EH (cell line): ENCODE measurements around the gene USP43.
A peak's percentile ranks its signal among the peaks of the same experiment; 100 is the strongest.
"Not testable (repeated sequence)": the region's sequence is repeated elsewhere in the genome, so short reads cannot be mapped to it uniquely, and the experiment has no call there.

ENCODE experiments used
- DNase-seq: peaks from one replicate; pipeline ENCODE4 v3.0.0-alpha.2; 2015; ENCODE audit warnings: low read depth

Gene USP43, protein sequence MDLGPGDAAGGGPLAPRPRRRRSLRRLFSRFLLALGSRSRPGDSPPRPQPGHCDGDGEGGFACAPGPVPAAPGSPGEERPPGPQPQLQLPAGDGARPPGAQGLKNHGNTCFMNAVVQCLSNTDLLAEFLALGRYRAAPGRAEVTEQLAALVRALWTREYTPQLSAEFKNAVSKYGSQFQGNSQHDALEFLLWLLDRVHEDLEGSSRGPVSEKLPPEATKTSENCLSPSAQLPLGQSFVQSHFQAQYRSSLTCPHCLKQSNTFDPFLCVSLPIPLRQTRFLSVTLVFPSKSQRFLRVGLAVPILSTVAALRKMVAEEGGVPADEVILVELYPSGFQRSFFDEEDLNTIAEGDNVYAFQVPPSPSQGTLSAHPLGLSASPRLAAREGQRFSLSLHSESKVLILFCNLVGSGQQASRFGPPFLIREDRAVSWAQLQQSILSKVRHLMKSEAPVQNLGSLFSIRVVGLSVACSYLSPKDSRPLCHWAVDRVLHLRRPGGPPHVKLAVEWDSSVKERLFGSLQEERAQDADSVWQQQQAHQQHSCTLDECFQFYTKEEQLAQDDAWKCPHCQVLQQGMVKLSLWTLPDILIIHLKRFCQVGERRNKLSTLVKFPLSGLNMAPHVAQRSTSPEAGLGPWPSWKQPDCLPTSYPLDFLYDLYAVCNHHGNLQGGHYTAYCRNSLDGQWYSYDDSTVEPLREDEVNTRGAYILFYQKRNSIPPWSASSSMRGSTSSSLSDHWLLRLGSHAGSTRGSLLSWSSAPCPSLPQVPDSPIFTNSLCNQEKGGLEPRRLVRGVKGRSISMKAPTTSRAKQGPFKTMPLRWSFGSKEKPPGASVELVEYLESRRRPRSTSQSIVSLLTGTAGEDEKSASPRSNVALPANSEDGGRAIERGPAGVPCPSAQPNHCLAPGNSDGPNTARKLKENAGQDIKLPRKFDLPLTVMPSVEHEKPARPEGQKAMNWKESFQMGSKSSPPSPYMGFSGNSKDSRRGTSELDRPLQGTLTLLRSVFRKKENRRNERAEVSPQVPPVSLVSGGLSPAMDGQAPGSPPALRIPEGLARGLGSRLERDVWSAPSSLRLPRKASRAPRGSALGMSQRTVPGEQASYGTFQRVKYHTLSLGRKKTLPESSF

DNA sequence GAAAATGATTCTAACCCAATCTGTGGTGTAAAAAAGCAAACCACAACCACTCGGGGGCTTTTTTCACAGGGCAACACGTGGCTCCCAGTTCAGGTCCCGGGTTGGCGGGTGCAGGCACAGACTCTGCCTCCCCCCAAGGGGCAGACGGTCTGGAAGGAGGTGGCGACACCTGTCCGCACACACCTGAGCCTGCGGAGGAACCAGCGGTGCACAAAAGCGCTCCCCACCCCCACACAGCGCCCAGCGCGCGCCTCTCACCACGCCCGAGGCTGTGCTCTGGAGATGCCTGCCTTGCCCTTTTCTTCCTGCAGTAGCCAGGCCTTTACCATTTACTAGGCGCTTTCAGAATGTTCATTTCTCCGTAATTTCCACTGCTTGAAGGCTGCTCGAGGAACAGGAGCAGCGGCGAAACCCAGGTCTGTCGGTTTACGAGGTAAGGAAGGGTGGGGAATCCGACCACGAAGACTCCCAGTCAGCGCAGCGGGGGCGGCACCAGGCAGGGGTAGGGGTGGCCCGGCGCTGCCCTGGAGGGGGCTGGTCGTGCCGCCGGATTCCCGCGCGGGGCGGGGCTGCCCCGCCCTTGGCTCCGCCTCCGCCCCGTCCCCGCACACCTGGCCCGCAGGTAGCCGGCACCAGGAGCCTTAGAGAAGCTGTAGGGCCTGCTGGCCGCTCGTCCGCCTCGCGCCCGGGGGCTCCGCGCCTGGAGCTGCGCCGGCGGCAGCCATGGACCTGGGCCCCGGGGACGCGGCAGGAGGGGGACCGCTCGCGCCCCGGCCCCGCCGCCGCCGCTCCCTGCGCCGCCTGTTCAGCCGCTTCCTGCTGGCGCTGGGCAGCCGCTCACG lies at the start of gene USP43:
USP43 (plus strand) TSS at position 608 of the 842 bp plus-strand sequence; CDS start at position 724, 116 bp downstream.
- peak; percentile 15 for DNase-seq

DNA sequence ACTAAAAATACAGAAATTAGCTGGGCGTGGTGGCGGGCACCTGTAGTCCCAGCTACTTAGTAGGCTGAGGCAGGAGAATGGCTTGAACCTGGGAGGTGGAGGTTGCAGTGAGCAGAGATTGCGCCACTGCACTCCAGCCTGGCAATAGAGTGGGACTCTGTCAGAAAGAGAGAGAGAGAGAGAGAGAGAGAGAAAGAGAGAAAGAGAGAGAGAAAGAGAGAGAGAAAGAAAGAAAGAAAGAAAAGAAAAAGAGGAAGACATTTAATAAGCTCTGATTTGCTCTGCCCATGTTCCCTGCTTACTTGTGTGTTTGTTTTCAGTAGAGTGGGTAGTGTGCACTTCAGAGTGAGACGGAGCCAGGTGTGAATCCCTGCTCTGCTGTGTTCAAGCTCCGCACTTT lies 47.7 kb upstream of the USP43 start:
- not testable (repeated sequence) for DNase-seq

DNA sequence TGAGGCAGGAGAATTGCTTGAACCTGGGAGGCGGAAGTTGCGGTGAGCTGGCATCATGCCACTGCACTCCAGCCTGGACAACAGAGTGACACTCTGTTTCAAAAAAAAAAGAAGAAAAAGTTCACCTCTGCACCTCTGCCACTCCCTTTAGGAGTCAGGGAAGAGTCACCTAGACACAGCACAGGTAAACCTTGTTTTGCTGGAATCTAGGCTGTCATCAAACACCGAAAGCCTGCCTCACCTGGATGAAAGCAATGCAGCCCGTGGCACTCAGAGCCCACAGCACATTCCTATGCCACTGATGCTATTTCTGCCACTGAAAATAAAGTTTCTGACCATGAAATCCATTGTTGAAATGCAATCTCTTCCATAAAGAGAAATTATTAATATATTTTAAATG lies 46.7 kb upstream of the USP43 start:
- no peak for DNase-seq

DNA sequence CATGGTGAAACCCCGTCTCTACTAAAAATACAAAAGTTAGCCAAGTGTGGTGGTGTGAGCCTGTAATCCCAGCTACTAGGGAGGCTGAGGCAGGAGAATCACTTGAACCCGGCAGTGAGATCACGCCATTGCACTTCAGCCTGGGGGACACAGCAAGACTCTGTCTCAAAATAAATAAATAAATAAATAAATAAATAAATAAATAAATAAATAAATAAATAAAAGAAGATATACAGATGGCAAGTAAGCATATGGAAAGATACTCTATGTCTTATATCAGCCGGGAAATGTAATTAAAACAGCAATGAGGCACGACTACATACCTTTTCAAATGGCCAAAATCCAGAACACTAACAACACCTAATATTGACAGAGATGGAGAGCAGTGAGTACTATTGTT lies 40.7 kb upstream of the USP43 start:
- DNase-seq, result not testable (repeated sequence)

DNA sequence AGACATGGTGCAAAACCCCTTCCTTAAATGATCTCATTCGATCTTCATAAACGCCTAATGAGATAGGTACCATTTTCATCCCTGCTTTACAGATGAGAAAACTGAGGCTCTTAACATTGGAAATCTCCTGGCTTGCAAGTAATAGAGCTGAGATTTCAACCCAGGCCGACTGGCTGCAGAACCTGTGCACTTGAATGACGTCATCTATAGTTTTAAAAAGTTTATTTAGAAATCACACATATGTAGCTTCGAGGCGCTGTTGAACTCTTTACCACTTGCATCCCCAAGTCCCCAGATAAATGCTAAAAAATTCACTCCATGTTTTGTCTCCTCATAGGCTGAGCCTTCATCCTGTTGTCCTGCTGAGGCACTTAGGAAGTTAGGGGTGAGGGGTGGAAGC lies 38.9 kb upstream of the USP43 start:
- no peak for DNase-seq

DNA sequence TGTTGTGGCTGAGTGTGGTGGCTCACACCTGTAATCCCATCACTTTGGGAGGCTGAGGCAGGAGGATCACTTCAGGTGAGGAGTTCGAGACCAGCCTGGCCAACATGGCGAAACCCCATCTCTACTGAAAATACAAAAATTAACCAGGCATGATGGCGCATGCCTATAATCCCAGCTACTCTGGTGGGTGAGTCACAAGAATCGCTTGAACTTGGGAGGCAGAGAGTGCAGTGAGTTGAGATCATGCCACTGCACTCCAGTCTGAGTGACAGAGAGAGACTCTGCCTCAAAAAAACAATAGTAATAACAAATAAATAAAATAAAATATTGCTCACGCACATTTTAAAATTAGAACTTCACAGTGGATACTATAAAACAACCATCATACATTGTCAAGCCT lies 38.3 kb upstream of the USP43 start:
- DNase-seq, result not testable (repeated sequence)

DNA sequence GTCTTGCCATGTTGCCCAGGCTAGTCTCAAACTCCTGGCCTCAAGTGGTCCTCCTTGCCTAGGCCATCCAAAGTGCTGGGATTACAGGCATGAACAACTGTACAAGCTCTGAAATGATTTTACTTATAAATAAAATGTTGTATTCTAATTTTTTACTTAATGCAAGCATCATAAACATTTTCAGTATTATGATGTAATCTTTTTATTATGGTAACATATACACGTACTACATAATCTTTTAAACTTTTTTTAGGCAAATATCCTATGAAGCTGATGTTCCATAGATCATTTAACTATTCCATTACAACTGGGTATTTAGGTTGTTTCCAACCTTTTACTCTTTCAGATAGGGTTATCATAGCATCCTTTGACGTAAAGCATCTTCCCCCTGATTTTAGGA lies 33.8 kb upstream of the USP43 start:
- no peak for DNase-seq

DNA sequence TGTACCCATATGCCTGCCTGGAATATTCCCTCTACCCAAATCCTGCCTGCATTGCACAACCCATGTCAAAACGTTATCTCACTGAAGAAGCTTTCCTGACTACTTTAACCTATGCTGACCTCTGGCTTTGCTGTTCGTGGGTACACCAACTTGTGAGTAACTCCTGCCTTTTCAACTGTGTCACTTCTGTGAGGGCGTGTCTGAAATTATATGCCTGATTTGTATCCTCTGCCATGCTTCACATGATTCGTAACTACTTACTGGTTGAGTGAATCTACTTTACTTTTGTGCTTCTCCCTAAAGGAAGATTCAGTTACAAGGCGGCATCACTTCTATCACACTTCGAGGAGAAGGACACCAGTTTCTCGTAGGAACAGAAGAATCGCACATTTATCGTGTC lies 33.3 kb upstream of the USP43 start:
- DNase-seq, result no peak

DNA sequence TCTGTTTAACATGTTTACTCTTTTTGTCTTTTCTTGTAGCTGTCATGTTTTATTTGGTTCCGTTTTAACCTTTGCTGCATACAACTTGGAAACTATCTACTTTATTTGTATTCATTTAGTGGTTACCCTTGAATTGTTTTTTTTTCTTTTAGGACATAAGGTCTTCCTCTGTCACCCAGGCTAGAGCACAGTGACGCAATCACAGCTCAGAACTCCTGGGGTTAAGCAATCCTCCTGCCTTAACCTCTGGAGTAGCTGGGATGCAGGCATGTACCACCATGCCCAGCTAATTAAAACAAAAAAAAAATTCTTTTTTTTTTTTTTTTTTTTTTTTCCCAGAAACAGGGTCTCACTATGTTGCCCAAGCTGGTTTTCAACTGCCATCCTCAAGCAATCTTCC lies 29.8 kb upstream of the USP43 start:
- DNase-seq, result no peak

DNA sequence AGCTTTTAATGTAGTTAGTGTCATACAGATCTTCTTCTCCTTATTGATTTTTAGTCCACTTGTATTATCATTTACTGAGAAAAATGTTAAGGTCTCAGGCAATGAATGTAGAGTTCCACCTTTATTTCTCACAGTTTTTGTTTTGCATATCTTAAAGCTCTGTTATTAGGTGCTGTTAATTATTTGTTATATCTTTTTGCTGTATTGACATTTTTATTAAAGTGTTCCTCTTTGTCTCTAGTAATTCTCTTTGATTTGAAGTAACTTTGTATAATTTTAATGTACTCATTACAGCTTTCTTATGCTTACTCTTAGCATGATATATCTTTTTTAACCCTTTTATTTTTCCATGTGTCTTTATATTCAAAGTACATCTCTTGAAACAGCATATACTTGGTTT lies 22.4 kb upstream of the USP43 start:
- DNase-seq, result no peak

DNA sequence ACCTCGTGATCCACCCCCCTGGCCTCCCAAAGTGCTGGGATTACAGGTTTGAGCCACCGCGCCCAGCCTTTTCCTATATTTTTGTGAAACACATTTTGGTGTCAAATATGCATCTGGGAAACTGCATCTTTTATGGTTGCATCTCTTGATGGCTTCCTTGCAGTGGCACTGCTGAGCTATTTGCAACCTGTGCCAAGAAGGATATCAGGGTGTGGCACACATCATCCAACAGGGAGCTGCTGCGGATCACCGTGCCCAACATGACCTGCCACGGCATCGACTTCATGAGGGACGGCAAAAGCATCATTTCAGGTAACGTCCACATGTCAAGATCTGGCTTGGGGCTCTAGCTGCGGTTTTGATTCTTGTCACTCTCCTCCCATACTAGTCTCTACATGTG lies 16.8 kb upstream of the USP43 start:
- DNase-seq, result no peak

DNA sequence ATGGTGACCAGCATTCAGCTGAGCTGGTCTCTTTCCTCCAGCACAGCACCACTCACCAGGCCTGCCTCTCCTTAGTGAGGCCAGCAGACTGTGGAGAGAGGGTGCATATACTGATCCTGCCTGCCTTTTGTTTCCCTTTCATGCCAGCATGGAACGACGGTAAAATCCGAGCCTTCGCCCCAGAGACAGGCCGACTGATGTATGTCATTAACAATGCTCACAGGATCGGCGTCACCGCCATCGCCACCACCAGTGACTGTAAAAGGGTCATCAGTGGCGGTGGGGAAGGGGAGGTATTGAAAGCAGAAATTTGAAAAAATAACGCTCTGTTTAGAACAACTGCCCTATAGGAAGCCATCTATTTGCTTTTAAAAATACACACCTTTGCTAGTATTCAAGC lies 12.6 kb upstream of the USP43 start:
- DNase-seq, result no peak

DNA sequence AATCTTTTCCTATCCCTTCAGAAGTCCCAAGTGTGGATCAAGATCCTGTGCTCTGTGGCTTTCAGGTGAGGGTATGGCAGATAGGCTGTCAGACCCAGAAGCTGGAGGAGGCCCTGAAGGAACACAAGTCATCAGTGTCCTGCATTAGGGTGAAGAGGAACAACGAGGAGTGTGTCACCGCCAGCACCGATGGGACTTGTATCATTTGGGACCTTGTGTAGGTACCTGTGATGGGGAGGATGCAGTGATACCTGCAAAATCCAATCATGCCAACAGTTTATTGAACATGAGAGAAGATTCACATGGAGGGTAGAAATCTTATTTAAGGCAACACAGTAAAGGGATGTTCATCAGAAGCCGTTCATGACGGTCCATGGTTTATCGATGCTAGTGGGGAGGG lies 10.0 kb upstream of the USP43 start:
- no peak for DNase-seq

DNA sequence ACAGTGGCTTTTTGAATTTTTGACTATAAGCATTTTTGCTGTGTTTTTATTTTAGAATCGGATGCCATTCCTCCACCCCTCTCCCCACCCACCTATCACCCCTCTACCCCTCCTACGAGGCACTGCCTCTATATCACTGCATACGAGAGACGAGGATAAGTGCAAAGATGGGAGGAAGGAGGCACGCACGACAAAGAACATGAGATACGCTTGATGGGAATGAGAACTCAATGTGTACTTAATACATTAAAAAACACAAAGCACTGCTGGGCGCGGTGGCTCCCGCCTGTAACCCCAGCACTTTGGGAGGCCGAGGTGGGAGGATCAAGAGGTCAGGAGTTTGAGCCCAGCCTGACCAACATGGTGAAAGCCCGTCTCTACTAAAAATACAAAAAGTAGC lies 8.8 kb upstream of the USP43 start:
- DNase-seq, result no peak

DNA sequence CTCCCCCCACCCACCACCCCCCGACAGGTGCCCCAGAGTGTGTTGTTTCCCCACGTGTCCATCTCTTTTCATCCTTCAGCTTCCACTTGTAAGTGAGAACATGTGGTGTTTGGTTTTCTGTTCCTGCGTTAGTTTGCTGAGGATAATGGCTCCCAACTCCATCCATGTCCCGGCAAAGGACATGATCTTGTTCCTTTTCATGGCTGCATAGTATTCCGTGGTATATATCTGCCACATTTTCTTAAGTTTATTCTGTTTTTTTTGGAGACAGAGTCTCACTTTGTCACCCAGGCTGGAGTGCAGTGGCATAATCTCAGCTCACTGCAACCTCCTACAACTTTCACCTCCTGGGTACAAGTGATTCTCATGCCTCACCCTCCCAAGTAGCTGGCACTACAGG lies 4.9 kb upstream of the USP43 start:
- not testable (repeated sequence) for DNase-seq

DNA sequence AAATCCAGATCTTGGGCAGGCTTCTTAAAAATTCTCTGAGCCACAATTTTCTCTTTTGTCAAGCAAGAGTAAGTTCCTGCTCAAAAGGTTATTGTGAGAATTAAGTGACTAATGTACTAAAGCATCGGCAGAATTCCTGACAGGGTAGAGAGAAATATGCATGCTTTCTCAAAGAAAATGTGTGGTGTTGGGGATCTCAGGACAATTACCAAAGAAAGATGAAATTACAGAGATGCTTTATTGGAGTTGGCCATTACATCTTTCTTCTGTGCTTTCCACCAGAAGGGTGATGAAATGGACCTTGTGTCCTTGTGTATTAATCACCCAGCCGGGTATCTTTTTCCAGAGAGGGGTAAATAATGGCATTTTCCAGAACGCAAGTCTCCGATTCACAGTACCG lies 1.7 kb upstream of the USP43 start:
- DNase-seq, result peak; percentile 27

DNA sequence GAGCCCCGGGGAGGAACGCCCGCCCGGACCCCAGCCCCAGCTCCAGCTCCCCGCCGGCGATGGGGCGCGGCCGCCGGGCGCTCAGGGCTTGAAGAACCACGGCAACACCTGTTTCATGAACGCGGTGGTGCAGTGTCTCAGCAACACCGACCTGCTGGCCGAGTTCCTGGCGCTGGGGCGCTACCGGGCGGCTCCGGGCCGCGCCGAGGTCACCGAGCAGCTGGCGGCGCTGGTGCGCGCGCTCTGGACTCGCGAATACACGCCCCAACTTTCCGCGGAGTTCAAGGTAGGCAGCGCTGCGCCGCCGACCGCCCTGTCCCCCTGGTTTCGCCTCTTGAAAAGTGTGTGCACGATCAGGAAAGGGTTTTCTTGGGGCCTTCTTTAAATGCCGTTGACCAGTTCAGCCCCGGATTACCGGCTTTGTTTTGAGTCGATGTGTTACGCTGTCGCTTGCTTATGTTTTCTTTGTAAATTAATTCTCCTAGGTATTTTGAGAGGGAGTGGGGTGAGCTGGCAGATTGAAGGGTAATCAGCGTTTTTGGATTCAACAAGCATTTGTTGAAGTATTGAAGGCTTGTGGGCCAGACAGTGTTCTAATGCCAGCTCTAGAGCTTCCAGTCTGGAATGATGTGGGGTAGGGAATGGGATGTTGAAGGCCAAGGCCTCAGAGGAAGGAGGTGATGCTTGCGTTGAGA lies 681 bp downstream of the USP43 start:
- no peak for DNase-seq

DNA sequence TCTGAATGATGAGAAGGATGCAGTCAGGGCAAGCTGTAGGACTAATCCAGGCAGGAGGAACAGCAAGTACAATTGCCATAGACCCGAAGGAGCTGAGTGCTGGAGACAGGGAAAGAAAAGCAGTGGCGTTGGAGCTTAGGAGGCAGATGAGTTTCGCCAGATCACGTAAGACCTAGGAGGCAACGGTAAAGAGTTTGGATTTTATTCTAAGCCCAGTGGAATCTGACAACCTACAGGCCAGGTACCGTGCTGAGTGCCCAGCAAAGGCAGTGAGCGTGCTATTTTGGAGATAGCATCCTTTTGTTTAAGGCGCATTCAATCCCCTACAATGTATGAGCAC lies 1.2 kb downstream of the USP43 start:
- DNase-seq, result no peak

DNA sequence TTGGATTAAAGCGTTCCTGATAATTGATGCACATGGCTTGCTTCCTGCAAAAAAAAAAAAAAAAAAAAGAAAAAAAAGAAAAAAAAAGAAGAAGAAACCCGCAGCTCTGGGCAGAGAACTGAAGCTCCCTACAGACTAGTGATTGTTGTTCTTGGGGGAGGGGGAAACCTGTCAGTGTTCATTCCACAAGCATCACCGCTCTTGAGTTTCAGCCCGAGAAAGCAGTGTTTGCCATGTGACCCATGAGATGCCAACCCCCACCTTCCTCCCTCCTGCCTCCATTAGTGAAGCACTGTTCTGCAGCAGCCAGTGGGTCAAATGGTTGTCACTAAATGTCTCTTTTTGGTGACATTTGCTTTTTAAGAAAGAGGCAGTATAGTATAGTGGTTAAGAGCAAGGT lies 1.7 kb downstream of the USP43 start:
- DNase-seq, result no peak

DNA sequence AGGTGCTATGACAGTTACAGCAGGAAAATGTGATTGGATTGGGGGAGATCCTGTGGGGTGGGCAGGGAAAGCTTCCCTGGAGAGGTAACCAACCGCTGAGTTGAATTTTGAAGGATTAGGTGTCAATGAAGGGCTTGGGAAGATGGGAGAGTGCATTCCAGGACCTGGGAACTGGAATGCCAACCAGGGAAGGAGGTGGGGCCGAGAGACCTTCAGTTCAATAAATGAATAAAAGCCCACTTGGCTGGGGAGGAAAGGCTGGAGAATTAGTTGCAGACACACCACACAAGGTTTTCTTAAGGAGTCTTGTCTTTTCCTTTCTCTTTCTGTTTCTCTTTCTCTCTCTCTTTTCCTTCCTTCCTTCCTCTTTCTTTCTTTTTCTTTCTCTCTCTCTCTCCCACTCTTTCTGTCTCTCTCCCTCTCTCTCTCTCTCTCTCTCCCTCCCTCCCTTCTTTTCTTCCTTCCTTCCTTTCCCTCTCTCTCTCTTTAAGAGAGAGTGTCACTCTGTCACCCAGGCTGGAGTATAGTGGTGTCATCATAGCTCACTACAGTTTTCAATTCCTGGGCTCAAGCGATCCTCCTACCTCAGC lies 3.3 kb downstream of the USP43 start:
- no peak for DNase-seq
